Right lobe of liver (tissue), 6 donors: ENCODE results near the gene CTSL. TPM values are rescaled to one million over a fixed set of nuclear protein-coding genes. Genes with fewer than 3 reads are reported as not detected.

Experiments
- ATAC-seq, 4 donors: fragments of 200-7000 bp; cut with Tn5 transposase; one replicate each; pipeline ENCODE4 v1.9.1; 2020; ENCODE audit warnings: mild to moderate bottlenecking in 4 of 4, moderate library complexity in 4 of 4
- DNase-seq, 3 donors: peaks; one replicate each; pipeline ENCODE4 v3.0.0-alpha.2; 2020
- H3K27ac ChIP-seq, 3 donors: fragments of 200-600 bp; one replicate each; pipeline ENCODE4 v1.8.0; 2022
- H3K27me3 ChIP-seq, 2 donors: fragments of 200-600 bp; one replicate each; pipeline ENCODE4 v1.8.0; 2022
- H3K36me3 ChIP-seq, 4 donors: fragments of 200-600 bp; sonication (generic) in 1 of 4; one replicate each; pipeline versions ENCODE4 v1.5.1 to v1.8.0; 2017 to 2022; ENCODE audit warnings: control low read depth in 1 of 4
- H3K4me1 ChIP-seq, 4 donors: fragments of 200-600 bp; sonication (generic) in 1 of 4; one replicate each; pipeline versions ENCODE4 v1.5.1 to v1.8.0; 2017 to 2022; ENCODE audit warnings: control low read depth in 1 of 4
- H3K4me3 ChIP-seq, 3 donors: fragments of 200-600 bp; one replicate each; pipeline ENCODE4 v1.8.0; 2022
- H3K9me3 ChIP-seq, 4 donors: fragments of 200-600 bp; sonication (generic) in 1 of 4; one replicate each; pipeline versions ENCODE4 v1.5.1 to v1.8.0; 2017 to 2022; ENCODE audit warnings: control low read depth in 1 of 4
- POLR2A ChIP-seq: fragments of 450-650 bp; IDR thresholded peaks from one replicate; pipeline ENCODE4 v1.6.1; 2017; ENCODE audit warnings: antibody characterized with exemption, mild to moderate bottlenecking
- WGBS: methylation state at CpG from one replicate; pipeline ENCODE4 v1.1.6; 2018; ENCODE audit warnings: low coverage, low lambda C conversion rate; ENCODE audit not compliant: insufficient coverage; ENCODE audit errors: missing lambda C conversion rate; 5-methylcytosine and 5-hydroxymethylcytosine counted together
- intact Hi-C, 2 donors: fragments of 100-400 bp; cut with DNase I; formaldehyde crosslinking; loops; one replicate each; pipeline versions ENCODE4 v1.11.2 to v1.14.1; 2022
- total RNA-seq, 6 experiments: library from RNA; depleted of rRNA in 2 of 6; stranded (reverse); fragments of >200 nt in 2 of 6; fragmentation: NEBNext Ultra II Directional in 3 of 6; extraction: Animal tissue kit (Norgen Biotek cat#: 25700) in 3 of 6; gene quantifications; one replicate each; pipeline versions ENCODE4 v1.1.0 to v1.2.4, GENCODE V29; 2016 to 2023
- TF ChIP-seq, protein P1 (sequence below), 4 donors: fragments of 200-600 bp in 3 of 4; fragments of 450-650 bp in 1 of 4; IDR thresholded peaks; one replicate each; pipeline versions ENCODE4 v1.5.1 to v1.8.0; 2016 to 2022; ENCODE audit warnings: antibody characterized with exemption in 4 of 4, mild to moderate bottlenecking in 2 of 4
- donor health status: DM: no; HTN: yes; CAD: no.
- donor health status: DM: no; HTN: no; CAD: no.
- donor health status: DM: no; HTN: no; CAD: no.
- donor health status: DM: no; HTN: yes; CAD: no.
- donor health status: DM: no; HTN: yes; CAD: no.

The CTSL gene
- total RNA-seq, 6 experiments from 2014 or later = 135 to 221 (median 164) TPM

DNA sequence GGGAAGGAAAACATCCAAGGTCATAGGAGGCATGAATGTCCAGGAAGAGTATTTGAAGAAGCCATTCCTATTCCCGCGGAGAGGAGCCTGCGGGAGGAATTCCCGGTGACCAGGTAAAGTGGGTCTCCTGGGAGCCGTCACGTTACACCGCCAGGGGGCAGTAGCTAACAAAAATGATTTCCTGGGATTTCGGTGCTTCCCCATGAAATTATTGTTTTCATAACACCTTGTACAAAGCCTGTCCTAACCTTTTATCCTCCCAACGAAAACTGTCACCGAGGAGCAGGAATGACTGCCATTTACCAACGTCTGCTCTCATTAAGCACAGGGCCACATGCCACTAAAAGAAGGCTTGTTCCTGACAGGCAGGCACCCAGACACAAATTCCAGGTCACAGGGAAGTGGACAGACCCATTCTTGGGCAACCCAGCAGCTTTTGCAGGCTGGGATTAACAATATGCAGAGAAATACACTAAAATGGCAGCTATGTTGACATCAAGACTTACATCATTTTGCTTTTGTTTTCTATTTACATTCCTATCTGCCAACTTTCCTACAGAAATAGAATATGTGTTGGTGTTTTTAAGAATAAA lies 41.2 kb upstream of the CTSL start:
- peaks cover 0 to 5% (median 3%) of the 10 kb centered on the region in 4 donors for H3K36me3 ChIP-seq
- H3K27ac ChIP-seq = peak overlapping the region; percentile 29 to 73 (median 33)
- ATAC-seq = peak; percentile 34 to 54 (median 38)
- H3K27me3 ChIP-seq = no peaks in the 10 kb centered on the region
- no peak for DNase-seq
- H3K4me3 ChIP-seq = no peak overlapping the region
- 24% methylated on average over 11 of the region's 11 CpGs for WGBS
- peaks cover 0 to 33% (median 7%) of the 10 kb centered on the region in 4 donors for H3K4me1 ChIP-seq
- no peaks in the 10 kb centered on the region for H3K9me3 ChIP-seq
- intact Hi-C loops = loop anchor here in 1 of 2 donors (5.0 kb wide), 1 partner anchor 128 kb away; no protein-coding TSS in a partner anchor
- no peak for TF ChIP-seq POLR2A
- TF ChIP-seq, protein P1, sequence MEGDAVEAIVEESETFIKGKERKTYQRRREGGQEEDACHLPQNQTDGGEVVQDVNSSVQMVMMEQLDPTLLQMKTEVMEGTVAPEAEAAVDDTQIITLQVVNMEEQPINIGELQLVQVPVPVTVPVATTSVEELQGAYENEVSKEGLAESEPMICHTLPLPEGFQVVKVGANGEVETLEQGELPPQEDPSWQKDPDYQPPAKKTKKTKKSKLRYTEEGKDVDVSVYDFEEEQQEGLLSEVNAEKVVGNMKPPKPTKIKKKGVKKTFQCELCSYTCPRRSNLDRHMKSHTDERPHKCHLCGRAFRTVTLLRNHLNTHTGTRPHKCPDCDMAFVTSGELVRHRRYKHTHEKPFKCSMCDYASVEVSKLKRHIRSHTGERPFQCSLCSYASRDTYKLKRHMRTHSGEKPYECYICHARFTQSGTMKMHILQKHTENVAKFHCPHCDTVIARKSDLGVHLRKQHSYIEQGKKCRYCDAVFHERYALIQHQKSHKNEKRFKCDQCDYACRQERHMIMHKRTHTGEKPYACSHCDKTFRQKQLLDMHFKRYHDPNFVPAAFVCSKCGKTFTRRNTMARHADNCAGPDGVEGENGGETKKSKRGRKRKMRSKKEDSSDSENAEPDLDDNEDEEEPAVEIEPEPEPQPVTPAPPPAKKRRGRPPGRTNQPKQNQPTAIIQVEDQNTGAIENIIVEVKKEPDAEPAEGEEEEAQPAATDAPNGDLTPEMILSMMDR (IDR thresholded peaks at IDR 0.05) = peak; percentile 61 to 86 (median 74)

DNA sequence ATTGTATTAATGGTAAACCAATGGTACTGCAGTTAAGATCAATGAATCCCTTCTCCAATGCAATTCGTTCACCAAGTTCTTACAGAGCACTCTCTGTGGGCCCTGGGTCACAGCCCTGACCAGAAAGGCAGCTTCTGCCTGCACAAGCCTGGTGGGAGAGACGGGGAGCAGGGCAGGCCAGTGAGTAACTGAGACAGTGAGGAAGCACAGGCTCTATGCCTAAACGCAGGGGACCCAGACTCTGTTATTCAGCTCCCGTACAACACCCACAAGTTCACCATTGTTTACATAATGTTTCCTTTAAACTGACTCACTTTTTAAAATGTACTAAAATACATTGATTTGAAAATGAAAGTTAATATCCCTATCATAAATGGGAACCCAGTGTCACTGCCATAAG lies 40.5 kb upstream of the CTSL start:
- Histone ChIP-seq H3K4me3 (no peak overlapping the region), H3K4me1 (peaks cover 0 to 33% (median 7%) of the 10 kb centered on the region in 4 donors), H3K9me3 (no peaks in the 10 kb centered on the region), H3K27ac (peak overlapping the region; percentile 23 to 73 (median 33)), H3K27me3 (no peaks in the 10 kb centered on the region), H3K36me3 (peaks cover 0 to 5% (median 2%) of the 10 kb centered on the region in 4 donors)
- ATAC-seq (peak in 1 of 4 donors; percentile 5), DNase-seq (no peak)
- TF ChIP-seq, protein P1 (IDR thresholded peaks at IDR 0.05) = no peak
- TF ChIP-seq POLR2A = no peak
- WGBS = 53% methylated on average over 4 of the region's 4 CpGs
- intact Hi-C loops = no loop called here

DNA sequence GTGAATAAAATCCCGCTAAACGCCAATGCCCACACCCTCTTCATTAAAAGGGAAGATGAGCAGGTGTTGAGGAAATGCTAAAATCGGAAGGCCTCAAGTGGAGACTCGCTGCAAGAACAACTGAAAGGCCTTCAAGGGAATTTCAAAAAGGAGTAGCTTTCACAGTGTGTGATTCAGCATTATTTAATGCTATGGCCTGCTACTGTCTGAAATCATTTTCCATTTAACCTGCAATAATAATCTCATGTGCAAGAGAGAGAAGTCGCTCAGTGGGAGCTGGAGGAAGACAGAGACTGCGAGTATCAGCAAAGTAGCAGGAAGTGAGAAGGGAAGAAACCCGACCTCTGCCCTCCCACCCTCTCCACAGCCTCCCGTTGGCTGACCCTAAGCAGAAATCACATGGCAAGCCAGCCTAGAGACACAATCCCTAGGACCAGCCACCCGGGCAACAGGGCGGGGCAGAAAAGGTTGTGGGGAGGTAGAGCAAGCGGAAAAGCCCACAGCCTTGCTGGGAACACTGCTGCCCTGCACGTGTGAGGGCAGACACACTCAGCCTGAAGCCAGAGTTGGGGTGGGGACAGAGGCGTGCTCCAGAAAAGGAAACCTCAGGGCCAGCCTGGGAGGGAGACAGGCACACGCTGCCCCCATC lies 39.9 kb upstream of the CTSL start:
- no peaks in the 10 kb centered on the region for H3K9me3 ChIP-seq
- no peak for TF ChIP-seq POLR2A
- TF ChIP-seq, protein P1 (IDR thresholded peaks at IDR 0.05) = no peak
- peaks cover 0 to 33% (median 7%) of the 10 kb centered on the region in 4 donors for H3K4me1 ChIP-seq
- ATAC-seq (peak; percentile 66 to 82 (median 74)), DNase-seq (peak; percentile 68 to 75 (median 75))
- 36% methylated on average over 10 of the region's 14 CpGs for WGBS
- H3K36me3 ChIP-seq = peaks cover 0 to 5% (median 2%) of the 10 kb centered on the region in 4 donors
- H3K27ac ChIP-seq = peak overlapping the region in 2 of 3 donors; percentile 23 to 73
- no peak overlapping the region for H3K4me3 ChIP-seq
- no peaks in the 10 kb centered on the region for H3K27me3 ChIP-seq
- intact Hi-C loops = no loop called here

DNA sequence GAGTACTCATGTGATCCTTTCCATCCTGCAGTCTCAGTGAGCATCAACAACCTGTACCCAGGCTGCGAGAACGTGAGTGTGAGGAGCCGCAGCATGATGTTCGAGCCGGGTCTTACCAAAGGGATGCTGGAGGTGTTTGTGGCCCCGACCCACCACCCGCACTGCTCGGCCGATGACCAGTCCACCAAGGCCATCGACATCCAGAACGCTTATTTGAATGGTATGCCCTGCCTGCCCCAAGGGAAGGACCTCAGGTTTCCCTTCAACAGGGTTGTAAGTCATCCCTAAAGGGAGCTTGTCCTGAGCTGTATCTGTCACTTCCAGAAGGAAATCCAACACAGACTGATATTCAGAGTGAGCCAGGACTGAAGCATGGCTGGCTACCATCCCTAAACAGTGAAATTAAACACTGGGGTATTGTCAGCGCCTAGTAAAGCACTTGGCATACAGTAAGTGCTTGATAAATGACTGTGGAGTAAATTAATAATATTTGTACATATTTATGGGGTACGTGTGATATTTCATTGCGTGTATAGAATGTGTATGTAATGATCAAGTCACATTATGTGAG lies 39.3 kb upstream of the CTSL start:
- no peaks in the 10 kb centered on the region for H3K27me3 ChIP-seq
- 75% methylated on average over 3 of the region's 14 CpGs for WGBS
- no peak for TF ChIP-seq POLR2A
- TF ChIP-seq, protein P1 (IDR thresholded peaks at IDR 0.05) = no peak
- no peak for DNase-seq
- ATAC-seq = peak in 2 of 4 donors; percentile 7 to 28
- intact Hi-C loops = no loop called here
- H3K9me3 ChIP-seq = no peaks in the 10 kb centered on the region
- peaks cover 0 to 28% (median 4%) of the 10 kb centered on the region in 4 donors for H3K4me1 ChIP-seq
- peak overlapping the region in 2 of 3 donors; percentile 3 to 39 for H3K27ac ChIP-seq
- H3K36me3 ChIP-seq = peaks cover 0 to 5% (median 2%) of the 10 kb centered on the region in 4 donors
- H3K4me3 ChIP-seq = no peak overlapping the region
